Ovary (tissue), 9 donors: Measurements from ENCODE around the gene KCNC2. TPM values are rescaled to one million over a fixed set of nuclear protein-coding genes. Genes with fewer than 3 reads are reported as not detected.

Source experiments
- DNase-seq, 5 donors: peaks; one replicate each; pipeline ENCODE4 v3.0.0-alpha.2; 2019 to 2020
- H3K27ac ChIP-seq, 2 donors: fragments of 200-600 bp; one replicate each; pipeline versions ENCODE4 v1.5.1 to v1.8.0; 2019 to 2022
- H3K27me3 ChIP-seq: fragments of 200-600 bp; one replicate; pipeline ENCODE4 v1.8.0; 2022
- H3K36me3 ChIP-seq: fragments of 200-600 bp; sonication (generic); one replicate; pipeline ENCODE4 v1.5.1; 2019
- H3K4me1 ChIP-seq: one replicate; pipeline ENCODE4 v1.8.1; 2013; ENCODE audit warnings: mild to moderate bottlenecking, moderate library complexity; ENCODE audit not compliant: insufficient read depth
- H3K4me3 ChIP-seq: fragments of 200-600 bp; sonication (generic); one replicate; pipeline ENCODE4 v1.5.1; 2017
- H3K9me3 ChIP-seq, 2 donors: fragments of 200-600 bp in 1 of 2; sonication (generic) in 1 of 2; one replicate each; pipeline versions ENCODE4 v1.5.1 to v1.8.1; 2013 to 2019; ENCODE audit warnings: mild to moderate bottlenecking in 1 of 2, moderate library complexity in 1 of 2
- EP300 ChIP-seq: sonication (generic); formaldehyde crosslinking; IDR thresholded peaks from one replicate; pipeline ENCODE4 v1.6.1; 2017; ENCODE audit warnings: antibody characterized with exemption
- POLR2A ChIP-seq: fragments of 450-650 bp; IDR thresholded peaks from one replicate; pipeline ENCODE4 v1.6.1; 2017; ENCODE audit warnings: antibody characterized with exemption, mild to moderate bottlenecking, moderate library complexity
- WGBS, 3 donors: extraction: QIAGEN DNeasy Blood & Tissue Kit in 1 of 3; methylation state at CpG; one replicate each; pipeline versions ENCODE4 v1.1.5 to v1.1.7; 2013 to 2017; 5-methylcytosine and 5-hydroxymethylcytosine counted together
- intact Hi-C, 4 donors: fragments of 100-400 bp; cut with DNase I; formaldehyde crosslinking; loops; one replicate each; pipeline versions ENCODE4 v1.11.0 to v1.15.1; 2022 to 2023
- polyA plus RNA-seq, 2 donors: library from polyadenylated mRNA; stranded (reverse); fragments of 200-250 nt in 1 of 2; fragments of 350-450 nt in 1 of 2; fragmentation: Illumina TruSeq in 1 of 2; extraction: RNeasy Lipid Tissue Mini Kit (QIAGEN cat#74804) in 1 of 2; gene quantifications; one replicate each; pipeline ENCODE4 v1.2.3, GENCODE V29; 2013 to 2014
- total RNA-seq, 7 donors: library from RNA; depleted of rRNA in 2 of 7; stranded (reverse); fragments of >200 nt in 2 of 7; fragmentation: NEBNext Ultra II Directional in 3 of 7; extraction: Animal tissue kit (Norgen Biotek cat#: 25700) in 3 of 7; gene quantifications; one replicate each; pipeline versions ENCODE4 v1.1.0 to v1.2.4, GENCODE V29; 2016 to 2023
- TF ChIP-seq, protein P1 (sequence below), 3 donors: fragments of 450-650 bp in 2 of 3; fragments of 200-600 bp in 1 of 3; IDR thresholded peaks; one replicate each; pipeline versions ENCODE4 v1.5.1 to v1.8.0; 2016 to 2022; ENCODE audit warnings: antibody characterized with exemption in 3 of 3, mild to moderate bottlenecking in 1 of 3
- donor health status: DM: no; HTN: no; CAD: no; lungs with moderate emphysema.
- donor health status: DM: no; HTN: no; CAD: no.
- donor health status: Bipolar disorder and iron deficiency.
- donor health status: DM: yes; HTN: yes; CAD: no.
- donor health status: DM: no; HTN: no; CAD: no.
- donor health status: DM: yes; HTN: yes; CAD: no.

KCNC2 gene
- total and polyA plus RNA-seq, 9 donors, result not detected

DNA sequence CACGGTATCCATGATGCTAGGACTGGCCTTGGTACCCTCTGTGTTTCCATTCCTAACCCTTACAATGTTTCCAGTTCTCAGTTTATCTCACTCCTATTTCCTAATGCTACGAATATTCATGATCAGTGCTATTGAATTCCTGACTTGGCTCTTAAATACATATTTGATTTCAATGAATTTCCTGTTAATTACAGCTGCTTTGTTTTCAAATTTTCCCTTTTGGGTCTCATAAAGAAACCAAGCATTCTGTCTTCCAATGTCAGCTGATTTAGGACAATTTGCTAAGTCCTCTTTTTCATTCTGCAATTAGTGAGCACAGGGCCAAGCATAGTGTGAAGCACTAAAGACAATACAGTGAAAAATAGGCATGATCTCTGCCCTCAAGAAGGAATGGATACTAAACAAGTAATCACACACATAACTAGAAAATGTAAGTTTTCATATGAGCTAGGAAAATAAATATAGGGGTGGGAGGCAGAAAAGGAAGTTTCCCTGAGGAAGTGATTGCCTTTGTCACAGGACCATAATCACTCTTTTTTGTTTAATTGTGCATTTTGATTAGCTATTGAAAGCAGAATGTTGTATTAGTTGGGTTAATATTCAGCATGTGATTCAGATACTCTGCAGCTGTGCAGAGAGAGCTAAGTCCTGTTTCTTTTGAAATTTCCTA lies 88.5 kb downstream of the KCNC2 start:
- no peak overlapping the region for H3K4me3 ChIP-seq
- H3K27ac ChIP-seq, result no peak overlapping the region
- H3K36me3 ChIP-seq, result no peaks in the 10 kb centered on the region
- H3K4me1 ChIP-seq, result no peaks in the 10 kb centered on the region
- 59 to 63% (median 62%) methylated on average over 2 of the region's 2 CpGs for WGBS, 3 donors
- no peaks in the 10 kb centered on the region for H3K9me3 ChIP-seq
- no peak for TF ChIP-seq POLR2A
- TF ChIP-seq, protein P1, sequence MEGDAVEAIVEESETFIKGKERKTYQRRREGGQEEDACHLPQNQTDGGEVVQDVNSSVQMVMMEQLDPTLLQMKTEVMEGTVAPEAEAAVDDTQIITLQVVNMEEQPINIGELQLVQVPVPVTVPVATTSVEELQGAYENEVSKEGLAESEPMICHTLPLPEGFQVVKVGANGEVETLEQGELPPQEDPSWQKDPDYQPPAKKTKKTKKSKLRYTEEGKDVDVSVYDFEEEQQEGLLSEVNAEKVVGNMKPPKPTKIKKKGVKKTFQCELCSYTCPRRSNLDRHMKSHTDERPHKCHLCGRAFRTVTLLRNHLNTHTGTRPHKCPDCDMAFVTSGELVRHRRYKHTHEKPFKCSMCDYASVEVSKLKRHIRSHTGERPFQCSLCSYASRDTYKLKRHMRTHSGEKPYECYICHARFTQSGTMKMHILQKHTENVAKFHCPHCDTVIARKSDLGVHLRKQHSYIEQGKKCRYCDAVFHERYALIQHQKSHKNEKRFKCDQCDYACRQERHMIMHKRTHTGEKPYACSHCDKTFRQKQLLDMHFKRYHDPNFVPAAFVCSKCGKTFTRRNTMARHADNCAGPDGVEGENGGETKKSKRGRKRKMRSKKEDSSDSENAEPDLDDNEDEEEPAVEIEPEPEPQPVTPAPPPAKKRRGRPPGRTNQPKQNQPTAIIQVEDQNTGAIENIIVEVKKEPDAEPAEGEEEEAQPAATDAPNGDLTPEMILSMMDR (IDR thresholded peaks at IDR 0.05), result no peak
- no peak for TF ChIP-seq EP300
- no peak for DNase-seq
- no peaks in the 10 kb centered on the region for H3K27me3 ChIP-seq
- intact Hi-C loops, result no loop called here

DNA sequence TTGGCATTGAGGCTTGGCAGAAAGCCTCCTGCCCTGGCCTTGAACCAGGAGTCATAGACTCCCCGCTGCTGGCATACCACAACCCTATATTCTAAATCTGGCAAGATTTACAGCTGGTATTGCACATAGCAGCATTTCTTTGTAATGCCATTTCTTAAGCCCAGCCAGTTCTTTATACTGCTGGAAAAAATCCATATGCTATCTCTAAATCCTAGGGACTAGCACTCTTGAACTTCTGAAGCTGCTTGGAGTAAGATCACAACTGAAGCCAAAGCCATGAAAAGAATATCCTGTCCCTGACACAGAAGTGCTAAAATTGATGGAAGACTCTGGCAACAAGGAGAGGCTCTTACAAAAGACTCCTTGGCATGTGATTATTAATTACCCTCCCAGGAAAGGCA lies 89.3 kb downstream of the KCNC2 start:
- Histone ChIP-seq H3K9me3 (no peaks in the 10 kb centered on the region), H3K36me3 (no peaks in the 10 kb centered on the region), H3K4me1 (no peaks in the 10 kb centered on the region), H3K4me3 (no peak overlapping the region), H3K27me3 (no peaks in the 10 kb centered on the region), H3K27ac (no peak overlapping the region)
- TF ChIP-seq, protein P1 (IDR thresholded peaks at IDR 0.05), result no peak
- TF ChIP-seq EP300, result no peak
- no peak for TF ChIP-seq POLR2A
- intact Hi-C loops, result no loop called here
- DNase-seq, result no peak
- 26 to 47% (median 36%) methylated on average over 1 of the region's 1 CpG for WGBS, 3 donors

DNA sequence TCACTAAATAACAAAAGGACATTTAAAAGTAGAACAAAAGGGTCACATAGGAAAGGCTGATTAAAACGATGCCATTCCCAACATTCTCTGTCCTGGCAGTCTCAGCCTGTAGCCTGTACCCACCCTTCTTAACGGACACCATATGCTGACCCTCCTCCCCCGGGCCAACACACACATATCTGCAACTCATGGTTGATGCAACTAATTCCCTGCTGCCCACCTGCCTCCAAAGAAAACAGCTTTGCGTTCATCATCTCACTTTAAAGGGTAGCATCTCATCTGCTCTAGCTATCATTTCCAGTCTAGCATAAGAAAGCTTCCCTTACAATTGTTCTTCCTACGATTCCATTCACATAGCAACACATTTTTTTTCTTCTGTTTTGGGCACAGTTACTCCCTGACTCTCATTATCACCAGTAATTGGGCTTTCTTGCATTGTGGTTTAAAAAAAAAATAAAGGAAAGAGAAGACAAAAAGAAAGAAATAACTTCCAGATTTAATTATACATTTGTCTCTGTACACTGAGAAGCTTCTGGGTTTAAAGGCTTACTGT lies 92.9 kb downstream of the KCNC2 start:
- Histone ChIP-seq H3K27me3 (no peaks in the 10 kb centered on the region), H3K27ac (no peak overlapping the region), H3K4me1 (no peaks in the 10 kb centered on the region), H3K36me3 (no peaks in the 10 kb centered on the region), H3K9me3 (no peaks in the 10 kb centered on the region), H3K4me3 (no peak overlapping the region)
- no peak for DNase-seq
- TF ChIP-seq POLR2A, result no peak
- TF ChIP-seq, protein P1 (IDR thresholded peaks at IDR 0.05), result no peak
- intact Hi-C loops, result no loop called here
- WGBS, 3 donors, result 17 to 38% (median 18%) methylated on average over 5 of the region's 5 CpGs

DNA sequence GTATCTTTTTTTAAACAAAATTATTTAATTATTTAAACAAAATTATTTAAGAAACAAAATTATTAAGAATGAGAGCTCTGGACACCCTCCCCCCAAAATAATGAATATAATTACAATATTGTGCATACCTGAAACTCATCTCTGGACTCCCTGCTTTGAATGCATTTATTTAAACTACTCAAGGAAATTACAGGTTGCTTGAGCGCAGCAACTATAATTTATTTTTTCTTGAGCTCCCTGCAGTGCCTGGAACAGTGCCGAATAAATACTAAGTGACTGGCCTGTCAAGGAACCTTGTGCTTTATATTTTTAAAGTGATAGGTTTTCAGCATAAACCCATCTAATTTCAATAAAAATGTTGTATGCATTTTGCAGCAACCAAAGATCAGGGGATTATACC lies 93.9 kb downstream of the KCNC2 start:
- H3K4me1 ChIP-seq, result no peaks in the 10 kb centered on the region
- no peaks in the 10 kb centered on the region for H3K36me3 ChIP-seq
- H3K27me3 ChIP-seq, result no peaks in the 10 kb centered on the region
- DNase-seq, result no peak
- no peak for TF ChIP-seq POLR2A
- no peak for TF ChIP-seq EP300
- TF ChIP-seq, protein P1 (IDR thresholded peaks at IDR 0.05), result no peak
- WGBS, 3 donors, result 67 to 92% (median 68%) methylated on average over 2 of the region's 2 CpGs
- intact Hi-C loops, result no loop called here
- H3K4me3 ChIP-seq, result no peak overlapping the region
- no peak overlapping the region for H3K27ac ChIP-seq
- H3K9me3 ChIP-seq, result no peaks in the 10 kb centered on the region
